HG03469 (cell line): ENCODE results near the gene LRCH1.
A peak's percentile ranks its signal among the peaks of the same experiment; 100 is the strongest.

ENCODE experiments used
- ATAC-seq: cut with Tn5 transposase; IDR thresholded peaks from one replicate; pipeline ENCODE4 v1.9.1; 2021; ENCODE audit warnings: mild to moderate bottlenecking, moderate library complexity, moderate number of reproducible peaks; ENCODE audit not compliant: unreplicated experiment

Gene LRCH1

DNA sequence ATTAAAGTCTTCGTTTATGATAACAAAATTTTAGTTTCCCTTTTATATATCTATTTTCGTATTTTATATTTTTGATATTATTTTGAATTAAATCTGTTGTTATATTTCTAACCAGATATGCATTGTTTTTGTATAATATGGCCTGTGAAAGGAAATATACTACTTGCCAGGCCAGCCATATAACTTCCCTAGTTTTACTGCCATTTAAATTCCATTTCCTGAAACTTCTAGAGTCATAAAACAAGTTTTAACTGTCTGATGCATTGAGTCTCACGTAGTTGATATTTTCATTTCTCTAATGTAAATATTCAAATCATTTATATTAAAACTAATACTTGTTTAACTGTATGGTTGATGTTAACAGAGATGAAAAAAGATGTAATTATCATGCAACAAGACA, 230.5 kb downstream of the LRCH1 start:
- ATAC-seq, result no peak

DNA sequence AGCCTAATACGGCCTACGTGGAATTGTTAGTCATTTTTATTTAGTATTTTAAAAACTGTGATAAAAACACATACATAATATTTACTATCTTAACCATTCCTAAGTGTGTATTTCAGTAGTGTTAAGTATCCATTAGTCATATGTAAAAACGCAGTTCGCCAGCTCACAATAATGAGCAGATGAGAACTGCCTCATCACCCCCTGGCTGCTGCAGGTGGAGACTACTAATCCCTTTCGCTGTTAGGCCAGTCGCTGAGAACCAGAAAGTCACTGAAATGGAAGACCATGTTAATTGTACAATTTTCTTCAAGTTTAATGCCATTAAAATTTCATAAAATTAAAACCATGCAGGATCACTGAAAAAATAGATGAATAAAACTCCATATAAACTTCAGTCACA, 242.4 kb downstream of the LRCH1 start:
- no peak for ATAC-seq

DNA sequence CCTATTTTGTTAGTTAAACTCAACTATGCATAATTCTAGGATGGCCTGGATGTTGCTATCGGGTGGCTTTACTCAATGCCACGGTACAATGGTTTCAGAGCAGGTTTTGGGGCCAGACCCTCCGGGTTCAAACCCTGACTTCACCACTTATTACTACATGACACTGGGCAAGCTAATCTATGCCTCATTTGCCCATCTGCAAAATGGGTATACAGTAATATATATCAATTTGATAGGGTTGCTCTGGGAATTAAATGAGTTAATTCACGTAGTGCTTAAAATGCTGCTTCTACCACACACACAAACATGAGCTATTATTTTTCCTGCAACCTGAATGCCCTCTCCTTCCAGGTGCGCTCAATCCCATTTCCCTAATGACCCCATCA, 243.2 kb downstream of the LRCH1 start:
- ATAC-seq, result no peak

DNA sequence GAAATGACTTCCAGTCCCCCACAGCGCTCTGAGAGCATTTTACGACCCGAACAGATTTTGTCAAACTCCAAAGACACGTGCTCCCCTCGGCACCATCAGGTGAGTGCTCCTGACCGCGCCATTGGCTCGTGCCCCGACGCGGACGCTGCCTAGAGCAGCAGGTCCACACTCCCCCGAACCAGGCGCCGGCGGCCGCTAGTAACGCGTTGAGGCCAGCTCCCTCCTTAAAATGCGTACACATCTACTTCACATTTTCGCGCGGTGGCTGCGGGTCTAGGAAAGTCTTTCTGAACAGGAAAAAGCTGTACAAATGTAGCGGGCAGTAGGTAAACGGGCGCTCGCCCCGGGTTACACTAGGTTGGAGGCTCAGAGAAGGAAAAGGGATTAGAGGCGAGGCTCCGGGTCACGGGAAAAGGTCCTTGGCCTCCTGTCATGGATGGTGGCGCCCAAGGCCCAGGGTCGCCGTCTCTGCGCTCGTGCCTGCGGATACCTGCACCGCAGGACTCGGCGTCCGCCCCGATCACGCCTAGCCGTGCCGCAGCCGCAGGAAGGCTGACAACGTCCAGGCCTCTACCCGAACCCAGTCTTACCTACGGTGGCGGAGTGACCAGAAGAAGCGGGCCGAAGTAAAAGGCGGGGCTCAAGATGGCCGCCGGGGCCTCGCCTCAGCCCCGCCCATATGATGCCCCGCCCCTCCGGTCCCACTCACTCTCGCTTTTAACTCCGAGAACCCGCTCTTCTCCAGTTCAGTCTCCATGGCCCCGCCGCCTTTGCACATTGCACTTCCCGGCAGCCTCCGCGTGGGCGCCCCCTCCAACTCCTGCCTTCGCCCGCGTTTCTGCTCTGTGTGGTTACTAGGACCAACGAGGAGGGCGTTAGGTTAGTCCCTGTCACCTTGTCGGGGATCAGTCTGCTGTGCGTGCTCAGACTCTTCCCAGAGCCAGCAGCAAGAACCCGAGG, 243.8 kb downstream of the LRCH1 start, which contains the start of gene ESD:
Gene ESD (minus strand): TSS at position 647 of the 960 bp plus-strand sequence. CDS start 5,748 bp downstream, outside the sequence.
- peak; percentile 72 for ATAC-seq

DNA sequence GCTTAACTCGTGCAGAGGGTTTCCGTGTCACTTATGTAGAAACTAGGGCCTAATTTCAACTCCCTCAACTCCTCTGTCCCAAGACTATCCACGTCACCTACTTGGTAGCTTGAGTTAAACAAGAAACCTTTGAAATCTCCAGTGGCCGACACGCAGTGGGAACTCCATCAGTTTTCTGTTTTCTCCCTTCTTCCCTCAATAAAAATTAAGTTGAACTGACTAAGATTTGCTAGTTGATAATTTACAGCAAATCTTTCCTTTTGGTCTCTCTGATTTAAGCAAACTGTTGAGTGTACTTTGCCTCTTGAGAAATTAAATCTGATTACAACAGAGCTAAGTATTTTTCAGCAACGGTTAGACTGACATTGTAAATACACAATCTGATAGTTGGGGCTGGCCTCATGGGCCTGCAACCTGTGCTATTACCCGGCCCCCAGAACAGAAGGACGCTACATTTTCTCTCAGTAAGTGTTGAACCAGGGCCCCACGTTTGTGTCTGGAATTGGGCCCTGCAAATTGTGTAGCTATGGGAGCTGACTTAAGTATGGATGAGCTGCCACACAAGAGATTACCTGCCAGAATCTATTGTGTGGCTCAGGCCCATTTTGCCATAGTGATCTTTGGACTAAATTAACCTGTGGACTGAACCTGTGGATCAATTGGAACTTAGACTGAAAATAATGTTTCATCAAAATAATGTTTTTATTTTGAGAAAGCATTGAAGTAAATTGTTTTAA, 244.7 kb downstream of the LRCH1 start:
- peak; percentile 4 for ATAC-seq

DNA sequence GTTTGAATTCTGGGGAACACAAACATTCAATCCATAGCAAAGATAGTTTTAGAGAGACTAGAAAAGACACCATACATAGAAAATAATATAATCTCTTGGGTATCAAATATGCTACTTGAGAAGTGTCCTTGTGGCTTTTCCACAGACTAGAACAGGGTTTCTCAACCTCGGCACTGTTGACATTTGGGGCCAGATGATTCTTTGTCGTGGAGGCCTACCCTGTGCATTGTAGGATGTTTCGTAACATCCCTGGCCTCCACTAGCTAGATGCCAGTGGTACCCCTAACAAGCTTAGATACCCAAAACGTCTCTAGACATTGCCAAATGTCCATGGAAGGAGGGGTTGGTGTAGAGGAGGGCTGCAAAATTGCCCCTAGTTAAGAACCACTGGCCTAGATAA, 246.2 kb downstream of the LRCH1 start:
- no peak for ATAC-seq

DNA sequence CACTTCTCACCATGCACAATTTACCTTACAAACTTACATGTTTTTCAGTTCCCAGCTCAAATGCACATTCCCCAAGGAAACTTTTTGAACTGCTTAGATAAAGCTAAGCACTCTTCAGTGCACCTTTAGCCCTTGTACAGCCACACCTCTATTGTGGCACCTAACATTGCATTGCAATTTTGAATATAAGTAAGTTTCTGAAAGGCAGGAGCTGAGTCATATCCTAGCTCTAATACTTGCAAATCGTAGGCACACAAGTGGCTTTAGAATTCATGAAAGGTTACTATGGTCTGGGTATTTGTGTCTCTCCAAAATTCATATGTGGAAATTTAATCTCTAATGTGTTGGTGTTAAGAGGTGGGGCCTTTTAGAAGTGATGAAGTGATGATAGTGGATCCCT, 248.9 kb downstream of the LRCH1 start:
- ATAC-seq, result no peak
